GM12872 (cell line): ENCODE measurements around the gene SART3.

Experiments
- TF ChIP-seq, protein P1 (sequence below): IDR thresholded peaks from 3 replicates; pipeline ENCODE4 v1.5.1; 2011; ENCODE audit warnings: low read depth, mild to moderate bottlenecking, low read length, moderate library complexity; ENCODE audit not compliant: insufficient read depth

SART3 gene

DNA sequence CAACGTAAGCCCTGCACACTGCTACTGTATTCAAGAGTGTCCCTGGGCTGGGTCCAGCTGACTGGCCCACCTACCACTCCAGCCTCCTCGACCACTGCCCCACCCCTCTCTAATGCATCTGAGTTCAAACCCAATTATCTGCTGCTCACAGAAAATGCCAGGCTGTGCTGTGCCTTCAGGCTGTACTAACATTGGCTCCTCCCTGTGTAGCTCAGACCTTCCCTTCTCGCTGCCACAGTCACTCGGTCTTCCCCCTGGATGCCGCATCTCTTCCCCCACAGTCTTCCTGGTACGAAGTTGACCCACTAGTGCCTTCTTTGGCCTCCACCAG is 33.8 kb downstream of the SART3 start:
- TF ChIP-seq, protein P1, sequence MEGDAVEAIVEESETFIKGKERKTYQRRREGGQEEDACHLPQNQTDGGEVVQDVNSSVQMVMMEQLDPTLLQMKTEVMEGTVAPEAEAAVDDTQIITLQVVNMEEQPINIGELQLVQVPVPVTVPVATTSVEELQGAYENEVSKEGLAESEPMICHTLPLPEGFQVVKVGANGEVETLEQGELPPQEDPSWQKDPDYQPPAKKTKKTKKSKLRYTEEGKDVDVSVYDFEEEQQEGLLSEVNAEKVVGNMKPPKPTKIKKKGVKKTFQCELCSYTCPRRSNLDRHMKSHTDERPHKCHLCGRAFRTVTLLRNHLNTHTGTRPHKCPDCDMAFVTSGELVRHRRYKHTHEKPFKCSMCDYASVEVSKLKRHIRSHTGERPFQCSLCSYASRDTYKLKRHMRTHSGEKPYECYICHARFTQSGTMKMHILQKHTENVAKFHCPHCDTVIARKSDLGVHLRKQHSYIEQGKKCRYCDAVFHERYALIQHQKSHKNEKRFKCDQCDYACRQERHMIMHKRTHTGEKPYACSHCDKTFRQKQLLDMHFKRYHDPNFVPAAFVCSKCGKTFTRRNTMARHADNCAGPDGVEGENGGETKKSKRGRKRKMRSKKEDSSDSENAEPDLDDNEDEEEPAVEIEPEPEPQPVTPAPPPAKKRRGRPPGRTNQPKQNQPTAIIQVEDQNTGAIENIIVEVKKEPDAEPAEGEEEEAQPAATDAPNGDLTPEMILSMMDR, result no peak

DNA sequence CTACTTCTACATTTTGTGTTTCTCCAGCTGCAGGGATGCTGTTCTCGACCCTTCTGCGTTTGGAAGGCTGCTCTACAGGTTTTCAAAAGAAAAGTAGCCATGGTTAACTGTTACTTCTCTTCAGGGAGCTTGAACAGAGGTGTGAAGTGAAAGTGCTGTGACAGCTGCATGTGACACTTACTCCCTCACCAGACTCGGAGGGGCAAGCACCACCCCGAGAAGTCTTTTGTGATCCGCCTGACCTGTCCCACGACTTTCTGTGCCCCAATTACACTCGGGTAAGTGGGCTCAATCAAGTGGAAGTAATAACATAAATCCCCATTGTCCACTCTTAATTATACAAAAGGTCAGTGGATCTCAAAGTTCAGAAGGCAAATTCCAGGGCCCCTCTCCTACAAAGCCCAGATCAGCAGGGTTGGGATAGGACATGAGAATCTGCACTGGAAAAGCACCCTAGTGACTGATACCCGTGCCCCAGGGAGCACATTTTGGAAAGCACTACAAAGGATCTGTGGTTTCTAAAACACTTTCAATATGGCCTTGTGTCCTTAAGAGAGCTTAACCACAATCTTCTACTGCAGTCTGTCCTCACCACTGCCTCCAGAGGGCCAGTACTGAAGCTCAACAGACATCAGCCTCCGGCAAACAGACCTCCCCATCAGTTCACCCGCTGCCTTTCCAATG is 34.3 kb downstream of the SART3 start:
- TF ChIP-seq, protein P1, result peak; percentile 2; the same call in 1 of the 3 replicates

DNA sequence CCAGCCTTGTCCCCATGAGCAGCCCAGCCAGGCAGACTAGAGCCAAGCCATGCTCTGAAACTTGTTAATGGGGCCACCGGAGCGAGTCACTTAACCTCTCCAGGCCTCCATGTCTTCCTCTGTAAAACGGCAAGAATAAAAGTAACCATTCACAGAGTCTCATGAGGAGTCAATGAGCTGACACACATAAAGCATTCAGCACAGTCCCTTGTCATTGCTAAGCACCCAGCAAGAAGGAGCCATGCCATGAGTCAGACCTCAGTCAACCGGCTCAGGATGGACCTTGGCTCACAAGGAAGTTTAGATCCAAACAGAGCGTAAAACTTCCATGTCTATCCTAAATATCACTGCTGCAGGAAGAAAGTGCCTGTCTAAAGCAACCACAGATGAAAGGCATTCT is 35.3 kb downstream of the SART3 start:
- TF ChIP-seq, protein P1, result no peak

DNA sequence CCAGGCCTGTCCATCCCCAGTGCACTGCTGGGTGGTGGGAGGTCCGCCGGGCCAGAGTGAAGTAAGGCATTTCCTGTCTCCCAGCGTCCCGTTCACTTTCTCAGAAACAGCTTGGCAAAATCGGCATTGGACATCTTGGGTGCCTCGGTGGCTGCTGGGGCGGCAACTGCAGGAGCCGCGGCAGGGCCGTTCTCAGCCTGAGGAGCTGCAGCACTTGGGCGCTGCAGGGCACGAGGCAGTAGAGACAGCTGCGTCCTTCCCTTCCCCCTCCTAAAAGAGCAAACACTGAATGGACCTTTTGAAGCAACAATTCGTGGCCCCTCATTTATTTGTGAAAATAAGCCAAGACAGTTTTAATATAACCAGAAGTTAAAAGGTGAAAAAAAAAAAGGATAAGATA is 37.6 kb downstream of the SART3 start:
- TF ChIP-seq, protein P1, result no peak

DNA sequence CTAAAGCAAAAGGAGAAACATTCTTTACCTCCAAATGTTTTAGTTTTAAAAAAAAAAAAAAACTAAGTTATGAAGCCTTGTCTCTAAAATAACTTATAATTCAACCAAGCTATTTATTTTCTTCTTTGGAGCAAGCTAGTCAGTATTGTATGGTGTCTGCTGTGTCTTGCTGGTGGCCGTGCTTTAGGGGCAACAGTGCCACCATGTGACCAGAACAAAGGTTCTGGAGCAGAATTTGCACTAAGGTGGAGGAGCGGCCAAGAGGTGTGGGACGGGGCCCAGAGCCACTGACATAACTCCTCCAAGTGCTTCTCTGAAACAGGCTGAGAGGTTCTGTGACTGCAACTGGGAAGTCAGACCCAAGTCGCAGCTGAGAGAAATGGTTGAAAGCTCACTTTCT is 41.4 kb downstream of the SART3 start:
- TF ChIP-seq, protein P1, result no peak

DNA sequence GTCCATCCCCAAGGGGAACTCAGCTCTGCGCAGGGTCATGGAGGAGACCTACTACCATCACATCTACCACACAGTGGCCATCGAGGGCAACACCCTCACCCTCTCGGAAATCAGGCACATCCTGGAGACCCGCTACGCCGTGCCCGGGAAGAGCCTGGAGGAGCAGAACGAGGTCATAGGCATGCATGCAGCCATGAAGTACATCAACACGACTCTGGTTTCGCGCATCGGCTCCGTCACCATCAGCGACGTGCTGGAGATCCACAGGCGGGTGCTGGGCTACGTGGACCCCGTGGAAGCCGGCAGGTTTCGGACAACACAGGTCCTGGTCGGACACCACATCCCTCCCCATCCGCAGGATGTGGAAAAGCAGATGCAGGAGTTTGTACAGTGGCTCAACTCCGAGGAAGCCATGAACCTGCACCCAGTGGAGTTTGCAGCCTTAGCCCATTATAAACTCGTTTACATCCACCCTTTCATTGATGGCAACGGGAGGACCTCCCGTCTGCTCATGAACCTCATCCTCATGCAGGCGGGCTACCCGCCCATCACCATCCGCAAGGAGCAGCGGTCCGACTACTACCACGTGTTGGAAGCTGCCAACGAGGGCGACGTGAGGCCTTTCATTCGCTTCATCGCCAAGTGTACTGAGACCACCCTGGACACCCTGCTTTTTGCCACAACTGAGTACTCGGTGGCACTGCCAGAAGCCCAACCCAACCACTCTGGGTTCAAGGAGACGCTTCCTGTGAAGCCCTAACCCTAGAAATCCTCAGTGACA is 42.1 kb downstream of the SART3 start:
- TF ChIP-seq, protein P1, result no peak

DNA sequence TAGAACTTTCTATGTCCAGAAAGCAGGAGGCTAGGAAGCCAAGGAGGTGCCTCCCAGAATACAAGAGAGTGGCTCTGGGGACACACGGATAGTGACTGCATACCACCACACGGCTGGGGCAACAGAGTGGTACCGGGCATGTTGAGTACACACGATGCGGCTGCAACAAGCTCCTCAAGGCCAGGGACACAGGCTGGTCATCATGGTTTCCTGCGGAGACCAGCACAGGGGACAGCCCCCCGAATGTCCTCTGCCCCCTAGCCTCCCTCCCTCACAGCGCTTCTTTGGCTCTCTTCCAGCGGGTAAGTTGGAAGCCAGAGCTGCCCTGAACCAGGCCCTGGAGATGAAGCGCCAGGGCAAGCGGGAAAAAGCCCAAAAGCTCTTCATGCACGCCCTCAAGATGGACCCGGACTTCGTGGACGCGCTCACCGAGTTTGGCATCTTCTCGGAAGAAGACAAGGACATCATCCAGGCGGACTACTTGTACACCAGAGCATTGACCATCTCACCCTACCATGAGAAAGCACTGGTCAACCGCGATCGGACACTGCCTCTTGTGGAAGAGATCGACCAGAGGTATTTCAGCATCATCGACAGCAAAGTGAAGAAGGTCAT is 42.8 kb downstream of the SART3 start:
- TF ChIP-seq, protein P1, result no peak
